ENCODE data around the gene ATP6V1E1.

ATP6V1E1 gene

DNA sequence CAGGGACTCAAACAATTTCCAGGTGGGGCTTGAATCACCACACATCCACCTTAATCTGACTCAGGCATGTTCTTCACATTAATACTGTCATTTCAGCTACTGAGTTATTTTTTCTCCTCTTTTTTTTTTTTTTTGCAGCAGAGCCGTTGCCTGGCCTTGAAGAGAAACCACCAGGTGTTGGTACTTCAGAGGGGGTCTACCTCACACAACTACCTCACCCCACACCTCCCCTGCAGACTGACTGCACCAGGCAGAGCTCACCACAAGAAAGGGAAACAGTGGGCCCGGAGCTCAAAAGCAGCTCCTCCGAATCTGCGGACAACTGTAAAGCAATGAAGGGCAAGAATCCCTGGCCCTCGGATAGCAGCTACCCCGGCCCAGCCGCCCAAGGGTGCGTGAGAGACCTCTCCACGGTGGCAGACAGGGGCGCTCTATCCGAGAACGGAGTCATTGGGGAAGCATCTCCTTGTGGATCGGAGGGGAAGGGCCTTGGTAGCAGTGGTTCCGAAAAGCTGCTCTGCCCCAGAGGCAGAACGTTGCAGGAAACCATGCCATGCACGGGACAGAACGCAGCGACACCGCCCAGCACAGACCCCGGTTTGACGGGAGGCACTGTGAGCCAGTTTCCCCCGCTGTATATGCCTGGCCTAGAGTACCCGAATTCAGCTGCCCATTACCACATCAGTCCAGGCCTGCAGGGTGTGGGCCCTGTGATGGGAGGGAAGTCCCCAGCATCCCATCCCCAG is 80.4 kb downstream of the ATP6V1E1 start:
- TF ChIP-seq CTCF (conservative IDR thresholded peaks at IDR 0.05; ENCODE audit: low read length): no peak
- H3K4me3 ChIP-seq (ENCODE audit: low read length): no peak overlapping the region
- no peak for DNase-seq (ENCODE audit: low read depth)

- no peak for TF ChIP-seq CTCF (conservative IDR thresholded peaks at IDR 0.05; ENCODE audit: low read length)
- H3K4me3 ChIP-seq (ENCODE audit: low read length): no peak overlapping the region
- DNase-seq (ENCODE audit: low read depth): no peak
Observed at GRCh38 chr22:17542452-17542851, 86.1 kb downstream of the ATP6V1E1 start.
